IPS-20b (cell line): ENCODE results near the gene PCSK9.
"Not testable (repeated sequence)": the region's sequence is repeated elsewhere in the genome, so short reads cannot be mapped to it uniquely, and the experiment has no call there.

ENCODE experiments used
- H3K27ac ChIP-seq: one replicate; pipeline ENCODE4 v1.5.1; 2013; ENCODE audit warnings: low read length
- H3K27me3 ChIP-seq: 2 replicates; pipeline ENCODE4 v1.6.1; 2013; ENCODE audit warnings: mild to moderate bottlenecking, low read length, inconsistent platforms; ENCODE audit not compliant: insufficient read depth
- H3K36me3 ChIP-seq: 2 replicates; pipeline ENCODE4 v1.6.1; 2013; ENCODE audit warnings: low read depth, mild to moderate bottlenecking, inconsistent platforms, low read length, moderate library complexity; ENCODE audit not compliant: insufficient read depth
- H3K4me1 ChIP-seq: 2 replicates; pipeline ENCODE4 v1.6.1; 2013; ENCODE audit warnings: mild to moderate bottlenecking, control low read depth, inconsistent platforms, low read length, moderate library complexity; ENCODE audit not compliant: insufficient read depth
- H3K4me3 ChIP-seq: 2 replicates; pipeline ENCODE4 v1.5.1; 2013; ENCODE audit warnings: mild to moderate bottlenecking, low read length, inconsistent platforms
- H3K9ac ChIP-seq: 2 replicates; pipeline ENCODE4 v1.6.1; 2013; ENCODE audit warnings: low read depth, mild to moderate bottlenecking, inconsistent platforms, low read length, moderate library complexity
- H3K9me3 ChIP-seq: 2 replicates; pipeline ENCODE4 v1.6.1; 2013; ENCODE audit warnings: mild to moderate bottlenecking, low read depth, low read length, inconsistent platforms; ENCODE audit not compliant: insufficient read depth

Gene PCSK9

GRCh38 chr1:55095095-55095494 is 55.7 kb downstream of the PCSK9 start:
- Histone ChIP-seq H3K9ac (no peak overlapping the region), H3K4me1 (peaks cover 13% of the 10 kb centered on the region), H3K36me3 (peaks cover 100% of the 10 kb centered on the region), H3K9me3 (no peaks in the 10 kb centered on the region), H3K27me3 (no peaks in the 10 kb centered on the region), H3K27ac (no peak overlapping the region), H3K4me3 (no peak overlapping the region)

GRCh38 chr1:55103891-55104290 is 64.5 kb downstream of the PCSK9 start:
- no peaks in the 10 kb centered on the region for H3K9me3 ChIP-seq
- no peaks in the 10 kb centered on the region for H3K27me3 ChIP-seq
- H3K9ac ChIP-seq = no peak overlapping the region
- no peaks in the 10 kb centered on the region for H3K4me1 ChIP-seq
- H3K4me3 ChIP-seq = no peak overlapping the region
- peaks cover 92% of the 10 kb centered on the region for H3K36me3 ChIP-seq
- H3K27ac ChIP-seq = no peak overlapping the region

- H3K4me1 ChIP-seq = no peaks in the 10 kb centered on the region
- H3K9ac ChIP-seq = no peak overlapping the region
- H3K4me3 ChIP-seq = no peak overlapping the region
- H3K27ac ChIP-seq = no peak overlapping the region
- no peaks in the 10 kb centered on the region for H3K27me3 ChIP-seq
- H3K9me3 ChIP-seq = no peaks in the 10 kb centered on the region
- H3K36me3 ChIP-seq = peaks cover 94% of the 10 kb centered on the region
These were observed 67.8 kb downstream of the PCSK9 start for GRCh38 chr1:55107101-55107500.

- not testable (repeated sequence) for H3K9ac ChIP-seq, H3K27ac ChIP-seq, H3K9me3 ChIP-seq, H3K27me3 ChIP-seq, H3K4me1 ChIP-seq, H3K4me3 ChIP-seq
- H3K36me3 ChIP-seq = peaks cover 91% of the 10 kb centered on the region
These were observed 69.7 kb downstream of the PCSK9 start for GRCh38 chr1:55109005-55109404.
